Measurements from ENCODE around the gene CPT1A.

Gene CPT1A

DNA sequence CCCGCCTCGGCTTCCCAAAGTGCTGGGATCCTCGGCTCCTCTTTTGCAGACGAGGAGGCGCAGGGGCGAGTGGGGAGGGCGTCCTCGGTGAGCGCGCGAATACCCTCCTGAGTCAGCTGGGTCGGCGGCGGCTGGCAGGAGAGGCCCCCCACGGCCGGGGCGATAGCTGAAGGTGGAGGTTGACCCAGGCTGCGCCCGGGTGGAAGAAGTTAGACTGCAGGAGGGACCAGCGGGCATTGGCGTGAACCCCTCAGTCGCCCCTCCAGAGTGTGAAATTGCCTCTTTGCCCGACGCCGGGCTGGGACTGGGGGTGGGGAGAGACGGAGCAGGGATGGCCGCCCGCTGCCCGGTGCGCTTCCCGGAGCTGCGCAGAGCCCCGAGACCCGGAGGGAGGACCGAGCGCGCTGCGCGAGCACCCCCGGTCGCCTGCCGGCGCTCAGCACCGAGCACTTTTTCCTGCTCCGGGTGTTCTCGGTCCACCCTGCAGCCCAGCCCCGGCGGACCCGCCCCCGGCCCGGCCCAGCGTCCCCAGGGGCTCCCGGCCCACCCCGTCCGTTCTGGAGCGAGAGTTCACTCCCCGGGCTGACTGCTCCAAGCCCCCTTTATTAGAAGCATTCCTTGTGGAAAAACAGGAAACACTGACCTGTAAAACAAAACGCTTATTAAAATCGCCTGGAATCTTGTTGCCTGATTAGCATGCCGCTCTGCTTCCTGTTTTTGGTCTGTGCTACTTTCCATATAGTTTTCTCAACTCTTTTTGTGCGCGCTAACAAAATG lies 13.7 kb upstream of the CPT1A start:
- H3K27me3 Mint-ChIP-seq (ENCODE audit: low read depth, poor library complexity): peaks cover 78% of the 10 kb centered on the region
- no peaks in the 10 kb centered on the region for H3K36me3 Mint-ChIP-seq (ENCODE audit: low read depth)
- H3K4me3 Mint-ChIP-seq: peak overlapping the region; percentile 70
- no peak overlapping the region for H3K27ac Mint-ChIP-seq
- H3K9me3 Mint-ChIP-seq: peaks cover 18% of the 10 kb centered on the region
- TF ChIP-seq, protein P1, sequence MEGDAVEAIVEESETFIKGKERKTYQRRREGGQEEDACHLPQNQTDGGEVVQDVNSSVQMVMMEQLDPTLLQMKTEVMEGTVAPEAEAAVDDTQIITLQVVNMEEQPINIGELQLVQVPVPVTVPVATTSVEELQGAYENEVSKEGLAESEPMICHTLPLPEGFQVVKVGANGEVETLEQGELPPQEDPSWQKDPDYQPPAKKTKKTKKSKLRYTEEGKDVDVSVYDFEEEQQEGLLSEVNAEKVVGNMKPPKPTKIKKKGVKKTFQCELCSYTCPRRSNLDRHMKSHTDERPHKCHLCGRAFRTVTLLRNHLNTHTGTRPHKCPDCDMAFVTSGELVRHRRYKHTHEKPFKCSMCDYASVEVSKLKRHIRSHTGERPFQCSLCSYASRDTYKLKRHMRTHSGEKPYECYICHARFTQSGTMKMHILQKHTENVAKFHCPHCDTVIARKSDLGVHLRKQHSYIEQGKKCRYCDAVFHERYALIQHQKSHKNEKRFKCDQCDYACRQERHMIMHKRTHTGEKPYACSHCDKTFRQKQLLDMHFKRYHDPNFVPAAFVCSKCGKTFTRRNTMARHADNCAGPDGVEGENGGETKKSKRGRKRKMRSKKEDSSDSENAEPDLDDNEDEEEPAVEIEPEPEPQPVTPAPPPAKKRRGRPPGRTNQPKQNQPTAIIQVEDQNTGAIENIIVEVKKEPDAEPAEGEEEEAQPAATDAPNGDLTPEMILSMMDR (IDR thresholded peaks at IDR 0.05): no peak
- H3K4me1 Mint-ChIP-seq: peaks cover 6% of the 10 kb centered on the region
- DNase-seq: peak; percentile 52

DNA sequence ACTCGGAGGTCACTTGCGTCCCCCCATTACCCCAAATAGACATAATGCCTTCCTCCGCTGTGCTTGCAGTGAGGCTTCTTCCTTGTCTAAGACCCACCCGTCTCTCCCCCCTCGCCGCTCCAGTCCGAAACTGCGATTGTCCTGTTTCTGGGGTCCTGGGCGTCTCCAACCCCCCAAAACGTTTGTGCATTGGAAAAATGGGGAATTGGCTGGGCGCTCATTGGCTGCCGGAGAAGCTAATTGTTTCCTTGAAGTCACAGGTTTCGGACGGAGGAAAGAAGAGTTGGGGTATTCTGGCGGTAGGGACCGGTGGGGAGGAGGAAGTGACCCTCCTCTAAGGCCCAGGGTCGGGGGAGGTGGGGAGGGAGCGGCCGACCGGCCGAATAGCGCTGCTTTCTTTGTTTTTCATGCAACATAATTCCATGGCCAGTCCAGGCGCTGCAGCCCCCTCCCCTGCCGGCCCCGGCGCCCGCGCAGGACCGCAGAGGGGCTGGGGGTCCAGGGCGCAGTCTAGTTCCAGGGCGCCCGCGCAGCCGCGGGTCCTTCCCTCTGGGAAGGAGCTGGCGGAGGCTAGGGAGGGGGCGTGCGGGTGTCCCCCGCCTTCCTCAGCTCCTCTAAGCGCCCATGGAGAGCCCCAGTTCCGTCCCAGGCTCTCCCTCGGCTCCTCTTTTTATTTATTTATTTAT lies 12.7 kb upstream of the CPT1A start:
- H3K9me3 Mint-ChIP-seq: peaks cover 12% of the 10 kb centered on the region
- peaks cover 88% of the 10 kb centered on the region for H3K27me3 Mint-ChIP-seq (ENCODE audit: low read depth, poor library complexity)
- no peak overlapping the region for H3K27ac Mint-ChIP-seq
- peaks cover 6% of the 10 kb centered on the region for H3K4me1 Mint-ChIP-seq
- no peaks in the 10 kb centered on the region for H3K36me3 Mint-ChIP-seq (ENCODE audit: low read depth)
- peak; percentile 38 for DNase-seq
- TF ChIP-seq, protein P1 (IDR thresholded peaks at IDR 0.05): no peak
- H3K4me3 Mint-ChIP-seq: peak overlapping the region; percentile 74

DNA sequence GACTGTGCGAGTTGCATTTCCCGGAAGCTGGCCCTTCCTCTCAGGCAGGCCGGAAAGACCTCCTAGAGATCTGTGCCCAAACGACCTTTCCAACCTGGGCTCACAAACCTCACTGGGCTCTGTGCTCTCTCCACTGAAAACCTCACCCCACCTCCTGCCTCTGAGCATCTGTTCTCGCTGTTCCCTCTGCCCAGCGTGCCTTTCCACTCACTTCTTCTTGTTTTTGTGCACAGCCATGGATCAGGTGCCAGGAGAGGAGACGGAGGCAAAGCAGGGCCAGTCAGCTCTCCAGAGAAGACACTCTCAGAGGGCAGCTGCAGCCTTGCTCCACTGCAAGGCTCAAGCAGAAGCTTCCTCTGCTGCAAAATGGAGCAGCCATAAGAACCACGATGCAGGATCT lies 10.9 kb upstream of the CPT1A start:
- no peaks in the 10 kb centered on the region for H3K36me3 Mint-ChIP-seq (ENCODE audit: low read depth)
- peaks cover 5% of the 10 kb centered on the region for H3K9me3 Mint-ChIP-seq
- H3K4me1 Mint-ChIP-seq: peaks cover 6% of the 10 kb centered on the region
- H3K27me3 Mint-ChIP-seq (ENCODE audit: low read depth, poor library complexity): peaks cover 98% of the 10 kb centered on the region
- H3K27ac Mint-ChIP-seq: no peak overlapping the region
- no peak overlapping the region for H3K4me3 Mint-ChIP-seq
- no peak for DNase-seq
- TF ChIP-seq, protein P1 (IDR thresholded peaks at IDR 0.05): no peak

DNA sequence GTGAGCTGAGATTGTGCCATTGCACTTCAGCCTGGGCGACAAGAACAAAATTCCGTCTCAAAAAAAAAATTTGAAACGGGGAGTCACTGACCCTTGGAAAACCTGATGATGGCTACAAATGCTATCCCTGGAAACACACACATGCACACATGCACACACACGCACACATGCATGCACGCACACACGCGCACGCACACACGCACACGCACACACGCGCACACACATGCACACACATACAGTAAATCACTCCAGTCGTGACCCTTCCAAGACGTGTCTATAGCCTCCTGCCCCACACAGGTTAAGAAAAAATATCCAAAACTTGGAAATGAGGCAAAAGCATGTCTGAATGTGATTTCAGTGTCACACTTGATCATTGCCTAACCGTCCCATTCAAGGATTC lies 6.7 kb upstream of the CPT1A start:
- Mint-ChIP-seq H3K27ac (no peak overlapping the region), H3K27me3 (ENCODE audit: low read depth, poor library complexity) (peaks cover 98% of the 10 kb centered on the region), H3K4me1 (peaks cover 4% of the 10 kb centered on the region), H3K36me3 (ENCODE audit: low read depth) (no peaks in the 10 kb centered on the region), H3K4me3 (no peak overlapping the region), H3K9me3 (no peaks in the 10 kb centered on the region)
- no peak for DNase-seq
- TF ChIP-seq, protein P1 (IDR thresholded peaks at IDR 0.05): no peak

DNA sequence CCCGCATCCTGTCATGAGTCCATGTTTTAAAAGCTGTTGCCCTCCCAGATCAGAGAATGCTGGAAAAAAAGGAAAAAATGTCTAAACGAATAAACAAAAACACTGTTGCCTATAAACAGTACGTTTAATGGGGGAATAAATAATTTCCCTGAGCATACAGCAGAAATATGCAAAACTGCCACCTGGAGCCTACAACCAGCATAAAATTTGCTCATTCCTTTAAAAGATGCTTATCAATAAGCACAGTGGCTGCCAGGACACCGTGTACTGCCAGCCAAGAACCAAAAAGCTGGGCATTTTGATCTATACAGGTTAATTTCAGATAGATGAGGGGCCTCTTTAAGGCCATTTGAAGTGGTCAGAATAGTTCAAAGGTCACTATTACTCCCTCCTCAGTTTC lies 5.7 kb upstream of the CPT1A start:
- H3K36me3 Mint-ChIP-seq (ENCODE audit: low read depth): no peaks in the 10 kb centered on the region
- peaks cover 98% of the 10 kb centered on the region for H3K27me3 Mint-ChIP-seq (ENCODE audit: low read depth, poor library complexity)
- no peaks in the 10 kb centered on the region for H3K9me3 Mint-ChIP-seq
- no peak overlapping the region for H3K27ac Mint-ChIP-seq
- H3K4me3 Mint-ChIP-seq: no peak overlapping the region
- no peak for DNase-seq
- peaks cover 8% of the 10 kb centered on the region for H3K4me1 Mint-ChIP-seq
- TF ChIP-seq, protein P1 (IDR thresholded peaks at IDR 0.05): no peak
